Gastrocnemius medialis (tissue), 4 donors: ENCODE measurements around the gene CENPC.

Source experiments
- POLR2A ChIP-seq, 2 donors: fragments of 450-650 bp; IDR thresholded peaks; one replicate each; pipeline ENCODE4 v1.6.1; 2017; ENCODE audit warnings: antibody characterized with exemption in 2 of 2, mild to moderate bottlenecking in 2 of 2, moderate library complexity in 2 of 2
- TF ChIP-seq, protein P1 (sequence below), 5 experiments: fragments of 450-650 bp in 3 of 5; fragments of 200-600 bp in 2 of 5; sonication (generic) in 2 of 5; IDR thresholded peaks in 4 of 5; conservative IDR thresholded peaks in 1 of 5; 1 replicate in 4 of 5; 2 replicates in 1 of 5; pipeline ENCODE4 v1.5.1; 2016 to 2019; ENCODE audit warnings: antibody characterized with exemption in 5 of 5, mild to moderate bottlenecking in 3 of 5, moderate library complexity in 3 of 5

GRCh38 chr4:67550451-67550850 is 5.1 kb upstream of the CENPC start:
- TF ChIP-seq, protein P1, sequence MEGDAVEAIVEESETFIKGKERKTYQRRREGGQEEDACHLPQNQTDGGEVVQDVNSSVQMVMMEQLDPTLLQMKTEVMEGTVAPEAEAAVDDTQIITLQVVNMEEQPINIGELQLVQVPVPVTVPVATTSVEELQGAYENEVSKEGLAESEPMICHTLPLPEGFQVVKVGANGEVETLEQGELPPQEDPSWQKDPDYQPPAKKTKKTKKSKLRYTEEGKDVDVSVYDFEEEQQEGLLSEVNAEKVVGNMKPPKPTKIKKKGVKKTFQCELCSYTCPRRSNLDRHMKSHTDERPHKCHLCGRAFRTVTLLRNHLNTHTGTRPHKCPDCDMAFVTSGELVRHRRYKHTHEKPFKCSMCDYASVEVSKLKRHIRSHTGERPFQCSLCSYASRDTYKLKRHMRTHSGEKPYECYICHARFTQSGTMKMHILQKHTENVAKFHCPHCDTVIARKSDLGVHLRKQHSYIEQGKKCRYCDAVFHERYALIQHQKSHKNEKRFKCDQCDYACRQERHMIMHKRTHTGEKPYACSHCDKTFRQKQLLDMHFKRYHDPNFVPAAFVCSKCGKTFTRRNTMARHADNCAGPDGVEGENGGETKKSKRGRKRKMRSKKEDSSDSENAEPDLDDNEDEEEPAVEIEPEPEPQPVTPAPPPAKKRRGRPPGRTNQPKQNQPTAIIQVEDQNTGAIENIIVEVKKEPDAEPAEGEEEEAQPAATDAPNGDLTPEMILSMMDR (IDR thresholded peaks at IDR 0.05 in 4 of 5, conservative IDR thresholded peaks at IDR 0.05 in 1 of 5) = no peak
- TF ChIP-seq POLR2A (IDR thresholded peaks at IDR 0.05) = no peak
